ENCODE data around the gene PCDHGA5. TPM values are rescaled to one million over a fixed set of nuclear protein-coding genes. Genes with fewer than 3 reads are reported as not detected.
A peak's percentile ranks its signal among the peaks of the same experiment; 100 is the strongest.
"Not testable (repeated sequence)": the region's sequence is repeated elsewhere in the genome, so short reads cannot be mapped to it uniquely, and the experiment has no call there.

Gene PCDHGA5
- polyA plus RNA-seq, result under 1 TPM; 0.14 to 0.28 TPM

- H3K27me3 ChIP-seq (ENCODE audit: control insufficient read depth in 1 of 2, insufficient read depth in 2 of 2, low read length in 2 of 2), result peaks cover 0 to 5% of the 10 kb centered on the region in 2 donors
- H3K4me3 ChIP-seq (ENCODE audit: low read depth in 1 of 2, low read length in 2 of 2), result peak within 1 kb of the TSS in 1 of 2 donors; percentile 19
- H3K36me3 ChIP-seq (ENCODE audit: control insufficient read depth in 2 of 2, insufficient read depth in 2 of 2, low read length in 1 of 2), result no peaks in the 10 kb centered on the region
- H3K4me1 ChIP-seq (ENCODE audit: control insufficient read depth in 2 of 2, insufficient read depth in 2 of 2, low read length in 1 of 2), result peaks cover 0 to 4% of the 10 kb centered on the region in 2 donors
- 21 to 22% methylated on average over 34 of the region's 34 CpGs for WGBS, 2 donors
- peaks cover 38 to 48% of the 10 kb centered on the region in 2 donors for H3K9me3 ChIP-seq (ENCODE audit: control insufficient read depth in 2 of 2, insufficient read depth in 1 of 2, low read depth in 1 of 2, low read length in 1 of 2)
- no peak within 1 kb of the TSS for H3K27ac ChIP-seq (ENCODE audit: low read depth in 2 of 2, low read length in 1 of 2)
These were observed at the start of gene PCDHGA5 for GRCh38 chr5:141363952-141364660. PCDHGA5 (plus strand) TSS chr5:141364162; CDS start chr5:141364331, 169 bp downstream.

GRCh38 chr5:141316963-141317362 lies 47.0 kb upstream of the PCDHGA5 start:
- 86 to 94% methylated on average over 4 of the region's 4 CpGs for WGBS, 2 donors
- H3K36me3 ChIP-seq (ENCODE audit: control insufficient read depth in 2 of 2, insufficient read depth in 2 of 2, low read length in 1 of 2), result not testable (repeated sequence)

GRCh38 chr5:141319202-141319601 lies 44.8 kb upstream of the PCDHGA5 start:
- Histone ChIP-seq H3K4me3 (ENCODE audit: low read depth in 1 of 2, low read length in 2 of 2) (peak overlapping the region in 1 of 2 donors; percentile 77), H3K27ac (ENCODE audit: low read depth in 2 of 2, low read length in 1 of 2) (no peak overlapping the region), H3K9me3 (ENCODE audit: control insufficient read depth in 2 of 2, insufficient read depth in 1 of 2, low read depth in 1 of 2, low read length in 1 of 2) (peaks cover 14 to 23% of the 10 kb centered on the region in 2 donors), H3K36me3 (ENCODE audit: control insufficient read depth in 2 of 2, insufficient read depth in 2 of 2, low read length in 1 of 2) (peaks cover 4 to 5% of the 10 kb centered on the region in 2 donors), H3K4me1 (ENCODE audit: control insufficient read depth in 2 of 2, insufficient read depth in 2 of 2, low read length in 1 of 2) (peaks cover 0 to 2% of the 10 kb centered on the region in 2 donors), H3K27me3 (ENCODE audit: control insufficient read depth in 1 of 2, insufficient read depth in 2 of 2, low read length in 2 of 2) (no peaks in the 10 kb centered on the region)
- WGBS, 2 donors, result 98 to 99% methylated on average over 6 of the region's 6 CpGs

More at GRCh38 chr5:141316963-141317362, 47.0 kb upstream of the PCDHGA5 start:
- peaks cover 20% of the 10 kb centered on the region in 2 donors for H3K9me3 ChIP-seq (ENCODE audit: control insufficient read depth in 2 of 2, insufficient read depth in 1 of 2, low read depth in 1 of 2, low read length in 1 of 2)
- H3K27me3 ChIP-seq (ENCODE audit: control insufficient read depth in 1 of 2, insufficient read depth in 2 of 2, low read length in 2 of 2); H3K4me3 ChIP-seq (ENCODE audit: low read depth in 1 of 2, low read length in 2 of 2); H3K27ac ChIP-seq (ENCODE audit: low read depth in 2 of 2, low read length in 1 of 2); H3K4me1 ChIP-seq (ENCODE audit: control insufficient read depth in 2 of 2, insufficient read depth in 2 of 2, low read length in 1 of 2): not testable (repeated sequence)

- WGBS, 2 donors, result 75 to 77% methylated on average over 5 of the region's 5 CpGs
- H3K9me3 ChIP-seq (ENCODE audit: control insufficient read depth in 2 of 2, insufficient read depth in 1 of 2, low read depth in 1 of 2, low read length in 1 of 2), result peaks cover 14 to 23% of the 10 kb centered on the region in 2 donors
- H3K4me1 ChIP-seq (ENCODE audit: control insufficient read depth in 2 of 2, insufficient read depth in 2 of 2, low read length in 1 of 2), result peaks cover 0 to 2% of the 10 kb centered on the region in 2 donors
- peak overlapping the region in 1 of 2 donors; percentile 77 for H3K4me3 ChIP-seq (ENCODE audit: low read depth in 1 of 2, low read length in 2 of 2)
- no peaks in the 10 kb centered on the region for H3K27me3 ChIP-seq (ENCODE audit: control insufficient read depth in 1 of 2, insufficient read depth in 2 of 2, low read length in 2 of 2)
- H3K27ac ChIP-seq (ENCODE audit: low read depth in 2 of 2, low read length in 1 of 2), result no peak overlapping the region
- H3K36me3 ChIP-seq (ENCODE audit: control insufficient read depth in 2 of 2, insufficient read depth in 2 of 2, low read length in 1 of 2), result peaks cover 4 to 5% of the 10 kb centered on the region in 2 donors
These were observed 44.3 kb upstream of the PCDHGA5 start for GRCh38 chr5:141319699-141320098.

- WGBS, 2 donors, result 2% methylated on average over 67 of the region's 67 CpGs
- Histone ChIP-seq H3K27ac (ENCODE audit: low read depth in 2 of 2, low read length in 1 of 2) (peak within 1 kb of the TSS; percentile 93 to 95), H3K27me3 (ENCODE audit: control insufficient read depth in 1 of 2, insufficient read depth in 2 of 2, low read length in 2 of 2) (no peaks in the 10 kb centered on the region), H3K9me3 (ENCODE audit: control insufficient read depth in 2 of 2, insufficient read depth in 1 of 2, low read depth in 1 of 2, low read length in 1 of 2) (peaks cover 10 to 20% of the 10 kb centered on the region in 2 donors), H3K4me1 (ENCODE audit: control insufficient read depth in 2 of 2, insufficient read depth in 2 of 2, low read length in 1 of 2) (peaks cover 0 to 2% of the 10 kb centered on the region in 2 donors), H3K4me3 (ENCODE audit: low read depth in 1 of 2, low read length in 2 of 2) (peak within 1 kb of the TSS; percentile 74 to 77), H3K36me3 (ENCODE audit: control insufficient read depth in 2 of 2, insufficient read depth in 2 of 2, low read length in 1 of 2) (peaks cover 4 to 5% of the 10 kb centered on the region in 2 donors)
These were observed 43.5 kb upstream of the PCDHGA5 start, which contains the start of gene TAF7 for GRCh38 chr5:141320225-141321169. TAF7 (minus strand) TSS chr5:141320784; CDS start chr5:141320044, 740 bp downstream.

GRCh38 chr5:141322261-141322660 lies 41.7 kb upstream of the PCDHGA5 start:
- 85% methylated on average over 3 of the region's 3 CpGs for WGBS, 2 donors
- H3K9me3 ChIP-seq (ENCODE audit: control insufficient read depth in 2 of 2, insufficient read depth in 1 of 2, low read depth in 1 of 2, low read length in 1 of 2), result peaks cover 10 to 21% of the 10 kb centered on the region in 2 donors
- peaks cover 4 to 5% of the 10 kb centered on the region in 2 donors for H3K36me3 ChIP-seq (ENCODE audit: control insufficient read depth in 2 of 2, insufficient read depth in 2 of 2, low read length in 1 of 2)
- no peak overlapping the region for H3K4me3 ChIP-seq (ENCODE audit: low read depth in 1 of 2, low read length in 2 of 2)
- H3K4me1 ChIP-seq (ENCODE audit: control insufficient read depth in 2 of 2, insufficient read depth in 2 of 2, low read length in 1 of 2), result peaks cover 0 to 2% of the 10 kb centered on the region in 2 donors
- H3K27me3 ChIP-seq (ENCODE audit: control insufficient read depth in 1 of 2, insufficient read depth in 2 of 2, low read length in 2 of 2), result no peaks in the 10 kb centered on the region
- no peak overlapping the region for H3K27ac ChIP-seq (ENCODE audit: low read depth in 2 of 2, low read length in 1 of 2)

GRCh38 chr5:141326088-141326854 lies 37.7 kb upstream of the PCDHGA5 start:
- peaks cover 5 to 26% of the 10 kb centered on the region in 2 donors for H3K9me3 ChIP-seq (ENCODE audit: control insufficient read depth in 2 of 2, insufficient read depth in 1 of 2, low read depth in 1 of 2, low read length in 1 of 2)
- H3K27me3 ChIP-seq (ENCODE audit: control insufficient read depth in 1 of 2, insufficient read depth in 2 of 2, low read length in 2 of 2), result no peaks in the 10 kb centered on the region
- H3K36me3 ChIP-seq (ENCODE audit: control insufficient read depth in 2 of 2, insufficient read depth in 2 of 2, low read length in 1 of 2), result no peaks in the 10 kb centered on the region
- peak overlapping the region; percentile 35 to 44 for H3K4me3 ChIP-seq (ENCODE audit: low read depth in 1 of 2, low read length in 2 of 2)
- WGBS, 2 donors, result 16% methylated on average over 27 of the region's 27 CpGs
- no peak overlapping the region for H3K27ac ChIP-seq (ENCODE audit: low read depth in 2 of 2, low read length in 1 of 2)
- H3K4me1 ChIP-seq (ENCODE audit: control insufficient read depth in 2 of 2, insufficient read depth in 2 of 2, low read length in 1 of 2), result no peaks in the 10 kb centered on the region

- Histone ChIP-seq H3K9me3 (ENCODE audit: control insufficient read depth in 2 of 2, insufficient read depth in 1 of 2, low read depth in 1 of 2, low read length in 1 of 2) (peaks cover 12 to 36% of the 10 kb centered on the region in 2 donors), H3K4me3 (ENCODE audit: low read depth in 1 of 2, low read length in 2 of 2) (no peak overlapping the region), H3K36me3 (ENCODE audit: control insufficient read depth in 2 of 2, insufficient read depth in 2 of 2, low read length in 1 of 2) (no peaks in the 10 kb centered on the region), H3K27me3 (ENCODE audit: control insufficient read depth in 1 of 2, insufficient read depth in 2 of 2, low read length in 2 of 2) (peaks cover 0 to 4% of the 10 kb centered on the region in 2 donors), H3K27ac (ENCODE audit: low read depth in 2 of 2, low read length in 1 of 2) (no peak overlapping the region), H3K4me1 (ENCODE audit: control insufficient read depth in 2 of 2, insufficient read depth in 2 of 2, low read length in 1 of 2) (no peaks in the 10 kb centered on the region)
- 68 to 85% methylated on average over 8 of the region's 8 CpGs for WGBS, 2 donors
These were observed 35.7 kb upstream of the PCDHGA5 start for GRCh38 chr5:141328231-141328630.
